GM06990 (cell line): Measurements from ENCODE around the gene DPH2.

Source experiments
- DNase-seq: peaks from one replicate; pipeline ENCODE4 v3.0.0-alpha.2; 2011; ENCODE audit not compliant: insufficient read length; ENCODE audit errors: extremely low read depth
- H3K27me3 ChIP-seq: replicated peaks from 2 replicates; pipeline ENCODE4 v1.6.0; 2011; ENCODE audit warnings: low read length; ENCODE audit not compliant: control insufficient read depth, insufficient read depth
- H3K36me3 ChIP-seq: 2 replicates; pipeline ENCODE4 v1.5.1; 2011; ENCODE audit warnings: low read length; ENCODE audit not compliant: control insufficient read depth, insufficient read depth
- H3K4me3 ChIP-seq: replicated peaks from 2 replicates; pipeline ENCODE4 v1.5.1; 2011; ENCODE audit warnings: low read depth, mild to moderate bottlenecking, control low read depth, low read length
- CTCF ChIP-seq: IDR thresholded peaks from 2 replicates; pipeline ENCODE4 v1.5.1; 2011; ENCODE audit warnings: low read length, control low read depth, mild to moderate bottlenecking, inconsistent platforms; ENCODE audit not compliant: insufficient read depth, poor library complexity, severe bottlenecking

DPH2 gene

GRCh38 chr1:43973981-43974442 is 4.2 kb downstream of the DPH2 start:
- Histone ChIP-seq H3K36me3 (peaks cover 17% of the 10 kb centered on the region), H3K27me3 (no peaks in the 10 kb centered on the region), H3K4me3 (peak overlapping the region; percentile 91)
- TF ChIP-seq CTCF, result no peak
- no peak for DNase-seq

- Histone ChIP-seq H3K4me3 (peak within 1 kb of the TSS; percentile 91), H3K27me3 (no peaks in the 10 kb centered on the region), H3K36me3 (peaks cover 17% of the 10 kb centered on the region)
- peak; percentile 96 for DNase-seq
- TF ChIP-seq CTCF, result no peak
These were observed 4.8 kb downstream of the DPH2 start, which contains the start of gene ATP6V0B for GRCh38 chr1:43974443-43975248. TSS of gene ATP6V0B (plus strand) at chr1:43974960. CDS start at chr1:43975041, 81 bp downstream.

DNA sequence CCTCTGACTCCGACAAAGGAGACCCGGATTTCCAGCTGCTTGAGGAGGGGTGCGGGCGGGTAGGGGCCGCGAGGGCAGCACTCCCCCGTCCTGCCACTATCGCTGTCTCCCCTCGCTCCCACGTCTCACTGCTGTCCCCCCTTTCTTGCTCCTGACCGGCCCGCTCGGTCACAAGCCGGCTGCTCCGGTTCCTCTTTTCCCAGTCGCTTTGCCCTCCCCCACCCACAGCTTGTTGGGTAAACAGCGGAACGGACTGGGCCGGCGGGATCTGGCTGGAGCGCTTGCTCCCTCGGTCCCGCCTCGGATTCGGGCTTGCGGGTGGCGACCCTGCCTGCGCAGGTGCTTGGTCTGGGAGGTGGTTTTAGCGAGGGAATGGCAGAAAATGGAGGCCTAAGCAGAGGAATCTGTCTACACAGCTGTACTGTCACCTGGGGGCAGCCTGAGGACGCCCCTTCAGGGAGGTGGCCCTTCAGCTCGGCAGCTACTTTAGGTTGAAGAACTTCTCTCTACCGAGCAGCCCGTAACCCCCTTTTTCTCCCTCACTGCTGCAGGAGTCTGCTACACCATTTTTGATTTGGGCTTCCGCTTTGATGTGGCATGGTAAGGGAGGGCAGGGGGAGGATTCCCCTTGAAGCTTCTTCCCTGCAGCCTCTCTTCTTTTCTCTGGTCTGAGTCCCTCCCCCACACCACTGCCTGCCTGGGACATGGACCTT is 5.6 kb downstream of the DPH2 start:
- peaks cover 17% of the 10 kb centered on the region for H3K36me3 ChIP-seq
- peak overlapping the region; percentile 91 for H3K4me3 ChIP-seq
- no peak for TF ChIP-seq CTCF
- DNase-seq, result peak; percentile 58
- no peaks in the 10 kb centered on the region for H3K27me3 ChIP-seq

GRCh38 chr1:43976045-43976444 is 6.2 kb downstream of the DPH2 start:
- Histone ChIP-seq H3K27me3 (no peaks in the 10 kb centered on the region), H3K36me3 (peaks cover 17% of the 10 kb centered on the region), H3K4me3 (peak overlapping the region; percentile 91)
- TF ChIP-seq CTCF, result no peak
- DNase-seq, result no peak

DNA sequence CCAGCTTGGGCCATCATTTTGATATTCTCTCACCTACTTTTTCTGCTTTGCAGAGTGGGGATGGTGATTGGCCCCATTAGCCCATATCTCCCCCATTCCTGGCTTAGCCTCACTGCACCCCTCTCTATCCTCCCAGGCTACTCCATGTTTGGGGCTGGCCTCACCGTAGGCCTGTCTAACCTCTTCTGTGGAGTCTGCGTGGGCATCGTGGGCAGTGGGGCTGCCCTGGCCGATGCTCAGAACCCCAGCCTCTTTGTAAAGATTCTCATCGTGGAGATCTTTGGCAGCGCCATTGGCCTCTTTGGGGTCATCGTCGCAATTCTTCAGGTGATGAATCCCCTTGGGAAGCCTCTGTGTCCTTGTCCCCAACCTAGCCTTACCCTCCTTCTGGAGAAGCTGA is 7.1 kb downstream of the DPH2 start:
- no peak for TF ChIP-seq CTCF
- peaks cover 15% of the 10 kb centered on the region for H3K36me3 ChIP-seq
- no peak overlapping the region for H3K4me3 ChIP-seq
- DNase-seq, result no peak
- no peaks in the 10 kb centered on the region for H3K27me3 ChIP-seq
